Neural progenitor cell (in vitro differentiated cells): Measurements from ENCODE around the gene ZGLP1. TPM values are rescaled to one million over a fixed set of nuclear protein-coding genes. Genes with fewer than 3 reads are reported as not detected.

Experiments
- DNase-seq: peaks from one replicate; pipeline ENCODE4 v3.0.0-alpha.2; 2016; ENCODE audit warnings: low spot score
- H2AFZ ChIP-seq: fragments of 200-600 bp; sonication (generic); replicated peaks from 2 replicates; pipeline ENCODE4 v1.6.1; 2016; ENCODE audit warnings: antibody characterized with exemption
- H3F3A ChIP-seq: fragments of 200-600 bp; sonication (generic); 2 replicates; pipeline ENCODE4 v1.6.1; 2016; ENCODE audit warnings: antibody characterized with exemption, low read depth
- H3K27ac ChIP-seq: fragments of 200-600 bp; sonication (generic); 2 replicates; pipeline ENCODE4 v1.5.1; 2016; ENCODE audit warnings: mild to moderate bottlenecking
- H3K27me3 ChIP-seq: fragments of 200-600 bp; sonication (generic); 2 replicates; pipeline ENCODE4 v1.6.1; 2016; ENCODE audit warnings: mild to moderate bottlenecking, moderate library complexity
- H3K36me3 ChIP-seq: fragments of 200-600 bp; sonication (generic); 2 replicates; pipeline ENCODE4 v1.5.1; 2016
- H3K4me1 ChIP-seq: fragments of 200-600 bp; sonication (generic); 2 replicates; pipeline ENCODE4 v1.6.1; 2016; ENCODE audit warnings: mixed run types
- H3K4me2 ChIP-seq: fragments of 200-600 bp; sonication (generic); 2 replicates; pipeline ENCODE4 v1.6.1; 2016
- H3K4me3 ChIP-seq: fragments of 200-600 bp; sonication (generic); 2 replicates; pipeline ENCODE4 v1.5.1; 2016
- H3K79me2 ChIP-seq: fragments of 200-600 bp; sonication (generic); 2 replicates; pipeline ENCODE4 v1.6.1; 2016; ENCODE audit warnings: low read depth
- H3K9ac ChIP-seq: fragments of 200-600 bp; sonication (generic); 2 replicates; pipeline ENCODE4 v1.6.1; 2016
- H3K9me3 ChIP-seq: fragments of 200-600 bp; sonication (generic); 2 replicates; pipeline ENCODE4 v1.5.1; 2016; ENCODE audit warnings: low read depth
- H4K20me1 ChIP-seq: fragments of 200-600 bp; sonication (generic); 2 replicates; pipeline ENCODE4 v1.6.1; 2016; ENCODE audit warnings: low read depth
- H3K27ac Mint-ChIP-seq: 3 replicates; pipeline ENCODE4 v1.8.0; 2021; ENCODE audit warnings: mixed read lengths
- H3K27me3 Mint-ChIP-seq: 2 replicates; pipeline ENCODE4 v1.8.0; 2022; ENCODE audit warnings: low read depth, mild to moderate bottlenecking, inconsistent platforms, moderate library complexity, mixed read lengths; ENCODE audit not compliant: insufficient read depth
- H3K36me3 Mint-ChIP-seq: 3 replicates; pipeline ENCODE4 v1.8.0; 2021; ENCODE audit warnings: mixed read lengths
- H3K4me1 Mint-ChIP-seq: 3 replicates; pipeline ENCODE4 v1.8.0; 2021; ENCODE audit warnings: mixed read lengths
- H3K4me3 Mint-ChIP-seq: 3 replicates; pipeline ENCODE4 v1.8.0; 2021; ENCODE audit warnings: mild to moderate bottlenecking, moderate library complexity, mixed read lengths
- H3K9me3 Mint-ChIP-seq: 3 replicates; pipeline ENCODE4 v1.8.0; 2020; ENCODE audit warnings: mixed read lengths
- CTCF ChIP-seq: fragments of 200-600 bp; sonication (generic); IDR thresholded peaks from 2 replicates; pipeline ENCODE4 v1.5.1; 2017; ENCODE audit warnings: antibody characterized with exemption, mild to moderate bottlenecking
- EZH2 ChIP-seq: fragments of 200-600 bp; sonication (generic); IDR thresholded peaks from 2 replicates; pipeline ENCODE4 v1.6.1; 2017; ENCODE audit warnings: antibody characterized with exemption, mild to moderate bottlenecking, moderate library complexity
- EZH2phosphoT487 ChIP-seq: fragments of 200-600 bp; sonication (generic); IDR thresholded peaks from 2 replicates; pipeline ENCODE4 v1.6.1; 2017; ENCODE audit warnings: antibody characterized with exemption
- total RNA-seq: library from RNA; depleted of rRNA; stranded (reverse); fragments of >200 nt; gene quantifications from 2 replicates; pipeline ENCODE4 v1.2.3, GENCODE V29; 2015; ENCODE audit warnings: low replicate concordance

The ZGLP1 gene
- total RNA-seq, 1 donor from 2014 or later = 2.4 TPM

DNA sequence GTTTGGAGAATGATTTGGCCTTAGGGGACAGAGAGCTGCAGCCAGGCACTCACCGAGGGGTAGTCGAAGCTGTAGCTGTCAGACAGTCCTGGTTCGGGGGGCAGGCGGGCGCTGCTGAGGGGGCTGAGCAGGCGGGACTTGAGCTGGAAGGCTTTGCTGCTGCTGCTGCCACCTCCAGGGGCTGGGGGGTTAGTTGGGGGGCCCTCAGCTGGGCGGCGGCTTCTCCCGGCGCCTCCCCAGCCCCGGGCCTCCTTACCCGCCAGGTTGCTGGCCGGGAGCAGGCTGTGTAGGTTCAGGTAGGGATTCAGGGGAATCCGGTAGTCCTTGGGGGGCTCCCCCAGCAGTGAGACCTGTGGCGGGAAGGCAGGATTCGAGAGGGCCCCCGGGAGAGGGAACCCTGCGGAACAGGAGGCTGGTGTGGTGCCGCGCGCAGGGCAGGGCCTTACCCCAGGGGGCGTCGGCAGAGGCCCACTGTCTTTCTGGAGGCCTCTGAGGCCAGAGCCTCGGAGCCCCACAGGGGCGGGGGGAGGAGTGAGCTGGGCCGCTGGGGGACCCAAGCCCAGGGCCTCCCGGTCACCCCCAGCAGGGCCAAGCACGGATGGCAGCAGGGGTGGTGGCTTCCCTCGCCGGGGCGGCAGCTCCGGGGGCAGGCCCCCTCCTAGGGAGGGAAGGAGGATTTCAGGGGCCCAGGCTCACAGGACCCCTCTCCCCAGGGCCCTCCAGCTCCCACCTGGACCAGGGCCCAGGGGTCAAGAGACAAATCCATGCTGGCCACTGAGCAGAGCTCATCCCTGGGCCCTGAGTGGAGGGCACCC, 11.2 kb upstream of the ZGLP1 start:
- peaks cover 10% of the 10 kb centered on the region for H3K36me3 Mint-ChIP-seq
- H3K4me3 Mint-ChIP-seq = no peak overlapping the region
- H3K4me1 Mint-ChIP-seq = peaks cover 6% of the 10 kb centered on the region
- peaks cover 2% of the 10 kb centered on the region for H3K27me3 Mint-ChIP-seq
- TF ChIP-seq CTCF = no peak
- no peak for TF ChIP-seq EZH2phosphoT487
- no peak for TF ChIP-seq EZH2
- H3K36me3 ChIP-seq = peaks cover 4% of the 10 kb centered on the region
- no peak overlapping the region for H2AFZ ChIP-seq
- H3K4me3 ChIP-seq = no peak overlapping the region
- H3K27me3 ChIP-seq = no peaks in the 10 kb centered on the region
- no peaks in the 10 kb centered on the region for H3K9me3 ChIP-seq
- peaks cover 12% of the 10 kb centered on the region for H4K20me1 ChIP-seq
- peaks cover 3% of the 10 kb centered on the region for H3K4me1 ChIP-seq
- H3K9ac ChIP-seq = no peak overlapping the region
- H3F3A ChIP-seq = peaks cover 30% of the 10 kb centered on the region
- no peaks in the 10 kb centered on the region for H3K79me2 ChIP-seq
- no peak overlapping the region for H3K27ac ChIP-seq
- DNase-seq = no peak
- H3K9me3 Mint-ChIP-seq = no peaks in the 10 kb centered on the region
- H3K27ac Mint-ChIP-seq = no peak overlapping the region
- H3K4me2 ChIP-seq = no peak overlapping the region

DNA sequence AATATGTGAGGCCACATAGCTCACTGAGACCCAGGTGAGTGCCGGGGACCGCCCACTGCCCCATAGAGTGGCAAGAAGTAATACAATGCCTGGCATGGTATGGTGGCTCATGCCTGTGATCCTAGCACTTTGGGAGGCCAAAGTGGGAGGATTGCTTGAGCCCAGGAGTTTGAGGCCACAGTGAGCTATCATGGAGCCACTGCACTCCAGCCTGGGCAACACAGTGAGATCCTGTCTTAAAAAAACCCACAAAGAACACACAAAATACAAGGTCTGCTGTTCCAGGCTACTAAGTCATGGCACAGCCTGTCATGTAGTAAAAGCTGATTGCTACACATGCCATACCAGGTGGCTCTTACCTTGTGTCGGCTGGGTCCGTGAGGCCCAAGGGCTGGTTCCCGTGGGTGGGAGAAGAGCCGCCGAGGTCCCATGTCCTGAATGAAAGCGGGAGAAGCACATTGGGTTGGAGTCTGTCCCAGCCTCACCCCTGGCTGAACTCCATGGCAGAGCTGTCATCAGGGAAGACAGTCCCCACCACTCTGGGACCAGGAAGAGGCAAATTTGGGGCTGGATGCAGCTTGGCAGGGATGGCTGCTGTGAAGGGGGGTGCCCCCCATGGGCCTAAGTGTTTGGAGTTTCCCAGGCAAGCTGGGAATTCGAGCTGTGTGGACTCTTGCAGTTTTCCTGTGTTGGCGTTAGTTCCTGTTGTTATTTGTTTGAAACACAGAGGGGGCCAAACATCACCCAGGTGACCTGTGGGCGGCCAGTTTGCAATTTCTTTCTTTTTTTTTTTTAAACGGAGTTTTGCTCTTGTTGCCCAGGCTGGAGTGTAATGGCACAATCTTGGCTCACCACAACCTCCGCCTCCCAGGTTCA, 9.4 kb upstream of the ZGLP1 start:
- Histone ChIP-seq H3K4me2 (no peak overlapping the region), H3K9me3 (no peaks in the 10 kb centered on the region), H3K27ac (no peak overlapping the region), H3F3A (peaks cover 36% of the 10 kb centered on the region), H2AFZ (no peak overlapping the region), H3K36me3 (no peaks in the 10 kb centered on the region), H4K20me1 (peaks cover 5% of the 10 kb centered on the region), H3K9ac (no peak overlapping the region), H3K4me1 (peaks cover 7% of the 10 kb centered on the region), H3K79me2 (peaks cover 6% of the 10 kb centered on the region), H3K4me3 (no peak overlapping the region), H3K27me3 (no peaks in the 10 kb centered on the region)
- Mint-ChIP-seq H3K27me3 (peaks cover 4% of the 10 kb centered on the region), H3K27ac (no peak overlapping the region), H3K9me3 (no peaks in the 10 kb centered on the region), H3K4me1 (peaks cover 14% of the 10 kb centered on the region), H3K36me3 (peaks cover 10% of the 10 kb centered on the region), H3K4me3 (no peak overlapping the region)
- TF ChIP-seq CTCF (no peak), EZH2 (no peak), EZH2phosphoT487 (no peak)
- DNase-seq = no peak

DNA sequence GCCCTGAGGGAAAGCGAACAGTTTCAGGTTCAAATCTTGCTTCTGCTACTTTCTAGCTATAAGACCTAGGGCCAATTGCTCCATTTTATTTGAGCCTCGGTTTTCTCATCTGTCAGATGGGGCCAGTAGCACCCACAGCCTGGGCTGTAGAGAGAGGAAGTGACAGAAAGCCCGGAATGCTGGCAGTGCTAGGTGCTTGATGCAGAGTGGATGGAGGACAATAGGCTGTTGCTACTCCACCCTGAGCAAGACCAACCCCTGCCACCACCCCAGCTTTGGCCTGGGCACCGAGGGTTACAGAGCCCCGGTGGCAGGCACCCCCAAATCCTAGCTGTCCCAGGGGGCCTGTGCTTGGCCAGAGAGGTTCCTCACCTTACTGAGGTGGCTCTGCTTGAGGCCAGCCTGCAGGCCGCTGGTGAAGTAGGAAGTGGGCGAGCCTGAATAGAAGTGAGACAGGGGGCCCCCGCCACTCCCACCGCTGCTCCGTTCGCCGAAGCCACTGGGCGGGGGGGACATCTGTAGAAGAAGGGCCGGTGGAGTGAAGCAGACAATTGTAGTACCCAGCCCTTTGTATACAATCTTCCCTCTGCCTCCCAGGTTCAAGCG, 8.3 kb upstream of the ZGLP1 start:
- no peak for DNase-seq

More for the DNA sequence above, 8.3 kb upstream of the ZGLP1 start:
- Histone ChIP-seq H3F3A (peaks cover 36% of the 10 kb centered on the region), H3K4me1 (peaks cover 7% of the 10 kb centered on the region), H3K4me3 (no peak overlapping the region), H3K79me2 (peaks cover 6% of the 10 kb centered on the region), H2AFZ (no peak overlapping the region), H3K27me3 (no peaks in the 10 kb centered on the region), H3K9ac (no peak overlapping the region), H3K27ac (no peak overlapping the region), H3K36me3 (no peaks in the 10 kb centered on the region), H3K4me2 (no peak overlapping the region), H3K9me3 (no peaks in the 10 kb centered on the region), H4K20me1 (peaks cover 3% of the 10 kb centered on the region)
- Mint-ChIP-seq H3K27me3 (peaks cover 4% of the 10 kb centered on the region), H3K9me3 (no peaks in the 10 kb centered on the region), H3K27ac (no peak overlapping the region), H3K4me1 (peaks cover 14% of the 10 kb centered on the region), H3K4me3 (no peak overlapping the region), H3K36me3 (peaks cover 13% of the 10 kb centered on the region)
- TF ChIP-seq EZH2 (no peak), CTCF (no peak), EZH2phosphoT487 (no peak)
